Heart left ventricle (tissue), 16 donors: Measurements from ENCODE around the gene EVA1C. TPM values are rescaled to one million over a fixed set of nuclear protein-coding genes. Genes with fewer than 3 reads are reported as not detected.
"Not testable (repeated sequence)": the region's sequence is repeated elsewhere in the genome, so short reads cannot be mapped to it uniquely, and the experiment has no call there.

Experiments used
- ATAC-seq, 4 donors: fragments of 200-7000 bp; cut with Tn5 transposase; one replicate each; pipeline ENCODE4 v1.9.1; 2020 to 2022; ENCODE audit warnings: moderate library complexity in 4 of 4, mild to moderate bottlenecking in 3 of 4, moderate number of reproducible peaks in 1 of 4
- DNase-seq, 5 donors: peaks; one replicate each; pipeline ENCODE4 v3.0.0-alpha.2; 2020
- H3K27ac ChIP-seq, 12 donors: fragments of 200-600 bp; sonication (generic) in 4 of 12; one replicate each; pipeline versions ENCODE4 v1.5.0 to v1.8.0; 2016 to 2022; ENCODE audit warnings: mild to moderate bottlenecking in 2 of 12
- H3K27me3 ChIP-seq, 9 donors: fragments of 200-600 bp; sonication (generic) in 2 of 9; one replicate each; pipeline versions ENCODE4 v1.5.1 to v1.8.0; 2016 to 2022; ENCODE audit warnings: mild to moderate bottlenecking in 3 of 9
- H3K36me3 ChIP-seq, 9 donors: fragments of 200-600 bp; sonication (generic) in 2 of 9; one replicate each; pipeline versions ENCODE4 v1.5.0 to v1.8.0; 2018 to 2022; ENCODE audit warnings: mild to moderate bottlenecking in 2 of 9
- H3K4me1 ChIP-seq, 12 donors: fragments of 200-600 bp; sonication (generic) in 4 of 12; one replicate each; pipeline versions ENCODE4 v1.5.0 to v1.8.0; 2016 to 2022; ENCODE audit warnings: mild to moderate bottlenecking in 3 of 12
- H3K4me3 ChIP-seq, 12 donors: fragments of 200-600 bp; sonication (generic) in 4 of 12; one replicate each; pipeline versions ENCODE4 v1.5.0 to v1.8.0; 2017 to 2022; ENCODE audit warnings: mild to moderate bottlenecking in 9 of 12, moderate library complexity in 4 of 12
- H3K9me3 ChIP-seq, 12 donors: fragments of 200-600 bp; sonication (generic) in 4 of 12; one replicate each; pipeline versions ENCODE4 v1.5.0 to v1.8.0; 2016 to 2022; ENCODE audit warnings: mild to moderate bottlenecking in 1 of 12
- POLR2A ChIP-seq, 2 donors: fragments of 450-650 bp; IDR thresholded peaks; one replicate each; pipeline ENCODE4 v1.6.1; 2017; ENCODE audit warnings: antibody characterized with exemption in 2 of 2, mild to moderate bottlenecking in 2 of 2, moderate library complexity in 2 of 2
- WGBS, 4 donors: extraction: QIAGEN DNeasy Blood & Tissue Kit in 2 of 4; methylation state at CpG; one replicate each; pipeline versions ENCODE4 v1.1.5 to v1.1.7; 2013 to 2018; 5-methylcytosine and 5-hydroxymethylcytosine counted together
- intact Hi-C, 10 donors: fragments of 100-400 bp; cut with DNase I; formaldehyde crosslinking; loops; one replicate each; pipeline versions ENCODE4 v1.11.1 to v1.14.2; 2022
- polyA plus RNA-seq, 2 donors: library from polyadenylated mRNA; stranded (reverse); fragments of 200-250 nt; gene quantifications; one replicate each; pipeline ENCODE4 v1.2.3, GENCODE V29; 2013
- total RNA-seq, 9 donors: library from RNA; depleted of rRNA in 2 of 9; stranded (reverse); fragments of >200 nt in 2 of 9; fragmentation: NEBNext Ultra II Directional in 3 of 9; extraction: Animal tissue kit (Norgen Biotek cat#: 25700) in 3 of 9; gene quantifications; one replicate each; pipeline versions ENCODE4 v1.1.0 to v1.2.4, GENCODE V29; 2016 to 2023
- TF ChIP-seq, protein P1 (sequence below), 12 donors: fragments of 200-600 bp; sonication (generic) in 4 of 12; IDR thresholded peaks; one replicate each; pipeline versions ENCODE4 v1.5.0 to v1.8.0; 2018 to 2022; ENCODE audit warnings: antibody characterized with exemption in 12 of 12, mild to moderate bottlenecking in 5 of 12
- donor health status: ischemic (EF 13 %, LVEDD 7.1; RV severe dilation, severe dysfunction).
- donor health status: healthy with polysubstance abuse.
- donor health status: DM: no; HTN: yes; CAD: no.
- donor health status: DM: no; HTN: no; CAD: no.
- donor health status: ischemic (EF 25% LVEDD 6.9; RV normal size, moderate dysfunction).
- donor health status: ischemic (EF 25% LVEDD 5.7; RV mildly dilated, moderate dysfunction).
- donor health status: healthy.
- donor health status: DM: yes; HTN: yes; CAD: no.
- donor health status: ischemic (EF 35%, LVEDD 5.7; RV mildly dilated, moderate dysfunction).
- donor health status: nonischemic (EF 11% LVEDD 7.7; RV severe dilation, severe dysfunction).
- donor health status: DM: yes; HTN: yes; CAD: no.
- donor health status: PGD.
- donor health status: ischemic (EF 29% LVEDD 5.4; RV normal size, mild dysfunction).
- donor health status: nonischemic (EF 23%, LVEDD 6.1; RV moderate dilation, normal function).

Gene EVA1C
- total and polyA plus RNA-seq, 11 donors: 10.1 to 44.4 (median 19.7) TPM

DNA sequence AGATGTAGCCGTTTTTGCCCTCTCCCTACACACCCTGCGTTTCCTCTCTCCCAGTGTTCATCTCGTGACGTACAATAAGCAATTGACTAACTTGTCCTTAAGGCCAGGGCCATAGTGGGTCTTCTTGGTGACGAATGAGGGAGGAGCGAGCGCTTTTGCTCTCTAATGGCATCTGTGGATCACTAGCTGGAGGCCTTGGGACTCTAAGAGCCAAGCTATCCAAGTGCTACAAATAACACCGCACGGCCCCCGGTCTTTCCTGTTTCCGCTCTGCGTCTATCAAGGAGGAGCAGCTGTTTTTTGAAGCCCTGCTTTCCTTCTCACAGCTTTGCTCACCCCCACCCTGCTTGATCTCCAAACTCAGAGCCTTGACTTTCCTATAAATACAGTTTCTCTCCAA is 25.2 kb downstream of the EVA1C start:
- ATAC-seq (peak in 3 of 4 donors; percentile 29 to 88 (median 69)), DNase-seq (peak in 3 of 5 donors; percentile 44 to 56 (median 44))
- H3K9me3 ChIP-seq: no peaks in the 10 kb centered on the region
- TF ChIP-seq, protein P1, sequence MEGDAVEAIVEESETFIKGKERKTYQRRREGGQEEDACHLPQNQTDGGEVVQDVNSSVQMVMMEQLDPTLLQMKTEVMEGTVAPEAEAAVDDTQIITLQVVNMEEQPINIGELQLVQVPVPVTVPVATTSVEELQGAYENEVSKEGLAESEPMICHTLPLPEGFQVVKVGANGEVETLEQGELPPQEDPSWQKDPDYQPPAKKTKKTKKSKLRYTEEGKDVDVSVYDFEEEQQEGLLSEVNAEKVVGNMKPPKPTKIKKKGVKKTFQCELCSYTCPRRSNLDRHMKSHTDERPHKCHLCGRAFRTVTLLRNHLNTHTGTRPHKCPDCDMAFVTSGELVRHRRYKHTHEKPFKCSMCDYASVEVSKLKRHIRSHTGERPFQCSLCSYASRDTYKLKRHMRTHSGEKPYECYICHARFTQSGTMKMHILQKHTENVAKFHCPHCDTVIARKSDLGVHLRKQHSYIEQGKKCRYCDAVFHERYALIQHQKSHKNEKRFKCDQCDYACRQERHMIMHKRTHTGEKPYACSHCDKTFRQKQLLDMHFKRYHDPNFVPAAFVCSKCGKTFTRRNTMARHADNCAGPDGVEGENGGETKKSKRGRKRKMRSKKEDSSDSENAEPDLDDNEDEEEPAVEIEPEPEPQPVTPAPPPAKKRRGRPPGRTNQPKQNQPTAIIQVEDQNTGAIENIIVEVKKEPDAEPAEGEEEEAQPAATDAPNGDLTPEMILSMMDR (IDR thresholded peaks at IDR 0.05): no peak
- no peak for TF ChIP-seq POLR2A (IDR thresholded peaks at IDR 0.05)
- H3K4me1 ChIP-seq: peaks cover 0 to 27% (median 16%) of the 10 kb centered on the region in 12 donors
- H3K36me3 ChIP-seq: no peaks in the 10 kb centered on the region
- H3K4me3 ChIP-seq: no peak overlapping the region
- intact Hi-C loops: no loop called here
- whole genome bisulfite sequencing, 4 donors: 50 to 65% (median 59%) methylated on average over 12 of the region's 12 CpGs
- peak overlapping the region in 5 of 12 donors; percentile 6 to 65 (median 29) for H3K27ac ChIP-seq
- H3K27me3 ChIP-seq: no peaks in the 10 kb centered on the region

DNA sequence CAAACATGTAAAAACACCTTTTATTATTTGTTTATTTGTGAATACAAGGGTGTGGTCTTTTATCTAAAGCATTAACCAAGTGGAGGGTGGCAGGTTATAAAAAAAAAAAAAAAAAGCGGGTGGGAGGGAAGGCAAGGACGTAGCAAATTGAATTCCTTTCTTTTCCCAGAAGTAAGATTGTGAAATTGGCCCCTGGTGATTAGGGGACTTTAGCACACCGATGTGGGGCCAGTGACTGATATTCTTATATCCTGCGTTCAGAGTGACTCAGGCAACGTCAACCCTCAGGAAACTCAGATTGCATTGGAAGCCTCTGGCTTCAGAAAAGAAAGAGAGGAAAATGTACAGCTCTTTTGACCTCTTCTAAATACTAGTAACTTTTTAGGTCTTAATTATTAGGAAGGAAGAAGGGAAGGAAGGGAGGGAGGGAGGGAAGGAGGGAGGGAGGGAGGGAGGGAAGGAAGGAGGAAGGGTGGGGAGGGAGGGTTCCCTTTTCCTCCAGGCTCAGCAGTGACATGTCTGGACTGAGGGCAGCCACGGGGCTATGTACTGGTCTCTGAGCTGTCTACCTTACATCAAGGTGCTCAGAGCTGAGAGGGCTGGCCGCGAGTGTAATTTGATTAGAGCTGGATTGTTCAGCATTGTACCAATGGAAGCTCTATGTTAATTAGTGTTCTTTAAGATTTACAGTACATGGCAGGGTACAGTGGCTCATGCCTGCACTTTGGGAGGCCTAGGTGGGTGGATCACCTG is 30.2 kb downstream of the EVA1C start:
- H3K36me3 ChIP-seq: peaks cover 0 to 3% (median 0%) of the 10 kb centered on the region in 9 donors
- H3K4me3 ChIP-seq: no peak overlapping the region
- H3K27me3 ChIP-seq: no peaks in the 10 kb centered on the region
- no peak for TF ChIP-seq POLR2A (IDR thresholded peaks at IDR 0.05)
- TF ChIP-seq, protein P1 (IDR thresholded peaks at IDR 0.05): no peak
- H3K27ac ChIP-seq: peak overlapping the region in 1 of 12 donors; percentile 46
- H3K9me3 ChIP-seq: peaks cover 0 to 13% (median 0%) of the 10 kb centered on the region in 12 donors
- ATAC-seq (peak in 1 of 4 donors; percentile 38), DNase-seq (no peak)
- intact Hi-C loops: no loop called here
- H3K4me1 ChIP-seq: peaks cover 0 to 18% (median 12%) of the 10 kb centered on the region in 12 donors
- 64 to 74% (median 69%) methylated on average over 8 of the region's 8 CpGs for WGBS, 4 donors

DNA sequence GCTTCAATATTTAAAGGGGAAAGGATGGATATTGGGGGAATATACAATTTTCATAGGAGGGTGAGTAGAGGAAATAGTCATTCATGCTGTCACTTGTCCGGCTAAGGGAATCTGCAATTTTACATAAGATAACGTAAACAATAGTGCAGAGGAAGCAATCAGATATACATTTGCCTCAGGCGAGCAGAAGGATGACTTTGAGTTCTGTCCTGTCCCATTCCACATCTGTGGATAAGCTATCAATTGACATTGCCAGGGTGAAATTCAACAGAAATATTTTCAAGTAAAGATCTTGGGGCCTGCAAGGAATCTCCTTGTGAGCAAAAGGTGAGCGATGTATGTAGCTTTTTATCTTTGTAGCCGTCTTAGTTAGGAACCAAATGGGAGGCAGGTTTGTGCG is 32.6 kb downstream of the EVA1C start:
- TF ChIP-seq, protein P1 (IDR thresholded peaks at IDR 0.05): no peak
- TF ChIP-seq POLR2A (IDR thresholded peaks at IDR 0.05): no peak
- no peak overlapping the region for H3K4me3 ChIP-seq
- peaks cover 0 to 13% (median 0%) of the 10 kb centered on the region in 12 donors for H3K9me3 ChIP-seq
- WGBS, 4 donors: 93 to 95% (median 93%) methylated on average over 6 of the region's 6 CpGs
- ATAC-seq: no peak
- H3K27ac ChIP-seq: no peak overlapping the region
- no peaks in the 10 kb centered on the region for H3K27me3 ChIP-seq
- DNase-seq: no peak
- intact Hi-C loops: no loop called here
- peaks cover 0 to 3% (median 0%) of the 10 kb centered on the region in 9 donors for H3K36me3 ChIP-seq
- peaks cover 2 to 27% (median 15%) of the 10 kb centered on the region in 12 donors for H3K4me1 ChIP-seq

DNA sequence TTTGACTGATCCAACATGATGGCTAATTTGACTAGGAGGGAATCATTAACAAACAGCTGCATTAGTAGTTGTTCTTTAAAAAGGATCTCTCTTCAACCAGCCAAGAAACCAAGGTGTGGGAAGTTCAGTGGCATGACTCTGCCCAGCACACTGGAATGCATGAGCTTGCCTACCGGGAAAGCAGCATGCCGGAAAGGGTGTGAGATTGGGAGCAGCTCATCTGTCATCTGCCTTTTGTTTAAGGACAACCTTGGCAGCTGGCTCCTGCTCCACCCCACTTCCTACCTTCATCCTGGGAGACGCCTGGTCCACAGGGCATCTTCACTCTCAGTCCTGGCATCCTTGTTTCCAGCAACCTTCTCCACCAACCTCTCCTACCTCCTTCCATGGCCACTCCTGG is 33.9 kb downstream of the EVA1C start:
- H3K4me3 ChIP-seq, H3K36me3 ChIP-seq, H3K27ac ChIP-seq, H3K27me3 ChIP-seq, intact Hi-C loops: not testable (repeated sequence)
- Histone ChIP-seq H3K4me1 (peaks cover 4 to 41% (median 26%) of the 10 kb centered on the region in 12 donors), H3K9me3 (peaks cover 0 to 13% (median 0%) of the 10 kb centered on the region in 12 donors)
- ATAC-seq: peak in 3 of 4 donors; percentile 20 to 51 (median 38)
- peak in 1 of 5 donors; percentile 39 for DNase-seq
- 51 to 67% (median 55%) methylated on average over 3 of the region's 3 CpGs for WGBS, 4 donors
